Mesodermal cell (in vitro differentiated cells): Measurements from ENCODE around the gene RNU5B-1.
"Not testable (repeated sequence)": the region's sequence is repeated elsewhere in the genome, so short reads cannot be mapped to it uniquely, and the experiment has no call there.

Experiments
- H3K27ac ChIP-seq: 2 replicates; pipeline ENCODE4 v1.7.0; 2013; ENCODE audit warnings: mild to moderate bottlenecking, low read depth, low read length, moderate library complexity; ENCODE audit not compliant: severe bottlenecking
- H3K36me3 ChIP-seq: 2 replicates; pipeline ENCODE4 v1.7.1; 2013; ENCODE audit warnings: mild to moderate bottlenecking, low read length, moderate library complexity; ENCODE audit not compliant: control insufficient read depth, insufficient read depth
- H3K4me1 ChIP-seq: one replicate; pipeline ENCODE4 v1.7.1; 2013; ENCODE audit warnings: mild to moderate bottlenecking, low read length; ENCODE audit not compliant: insufficient read depth, control insufficient read depth, poor library complexity, severe bottlenecking
- H3K4me3 ChIP-seq: 2 replicates; pipeline ENCODE4 v1.7.0; 2013; ENCODE audit warnings: low read length, control low read depth, mild to moderate bottlenecking; ENCODE audit not compliant: insufficient read depth, poor library complexity, severe bottlenecking; ENCODE audit errors: extremely low read depth
- H3K9me3 ChIP-seq: 2 replicates; pipeline ENCODE4 v1.7.1; 2013; ENCODE audit warnings: mild to moderate bottlenecking, low read length, moderate library complexity; ENCODE audit not compliant: control insufficient read depth
- WGBS, 2 experiments: methylation state at CpG; one replicate each; pipeline ENCODE4 v1.1.5; 2013; ENCODE audit warnings: missing lambda C conversion rate in 2 of 2; ENCODE audit not compliant: insufficient coverage in 2 of 2; 5-methylcytosine and 5-hydroxymethylcytosine counted together

Gene RNU5B-1

GRCh38 chr15:65270811-65271545 lies 33.5 kb upstream of the RNU5B-1 start:
- not testable (repeated sequence) for H3K9me3 ChIP-seq, H3K4me3 ChIP-seq, H3K27ac ChIP-seq, H3K36me3 ChIP-seq, H3K4me1 ChIP-seq
- 36 to 49% methylated on average over 8 to 12 of the region's 15 CpGs for WGBS, 2 experiments

DNA sequence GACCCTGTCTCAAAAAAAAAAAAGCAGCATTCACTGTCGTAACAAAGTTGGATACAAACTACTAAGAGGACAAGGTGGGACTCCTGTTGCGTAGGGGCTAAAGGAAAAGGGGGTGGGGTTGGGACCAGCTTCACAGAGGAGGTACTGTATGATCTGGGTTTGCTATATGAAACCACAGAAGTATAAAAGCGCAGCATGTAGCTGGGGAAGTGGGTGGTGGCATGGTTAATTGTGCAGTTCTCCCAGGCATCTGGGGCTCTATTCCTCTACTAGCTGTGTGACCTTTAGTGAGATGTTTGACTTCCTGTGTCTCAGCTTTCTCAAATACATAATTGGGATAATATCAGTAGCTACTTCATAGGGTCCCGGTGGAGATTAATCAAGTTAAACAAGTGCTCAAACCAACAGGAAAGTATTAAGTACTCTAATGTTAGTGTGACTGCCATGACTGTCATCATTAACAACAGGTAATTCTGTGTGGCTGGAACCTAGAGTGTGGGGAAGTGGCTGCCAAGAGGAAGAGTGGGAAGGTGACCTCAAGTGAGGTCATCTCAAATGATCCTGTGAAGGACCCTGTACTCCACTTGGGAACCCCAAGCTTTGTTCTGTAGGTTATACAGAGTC lies 29.3 kb upstream of the RNU5B-1 start:
- 100% methylated on average over 1 to 4 of the region's 4 CpGs for WGBS, 2 experiments

DNA sequence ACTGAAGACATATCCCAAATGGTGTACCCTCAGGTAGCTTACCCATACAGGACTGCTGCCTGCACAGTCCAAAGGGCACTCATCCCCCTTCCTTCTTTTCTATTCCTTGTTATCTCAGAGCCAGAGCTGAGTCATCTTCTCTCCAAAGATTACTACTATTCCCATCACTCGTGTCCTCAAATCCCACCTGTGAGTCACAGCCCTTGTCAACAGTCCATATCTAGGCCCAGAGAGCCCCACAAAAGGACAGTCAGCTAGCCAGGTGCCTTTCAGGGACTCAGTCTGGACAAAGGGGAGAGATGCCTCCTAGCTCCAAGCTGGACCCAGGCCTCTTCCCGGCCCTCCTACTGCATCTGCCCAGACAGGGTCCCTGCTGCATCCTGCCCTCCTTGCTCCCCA lies 28.8 kb upstream of the RNU5B-1 start:
- Histone ChIP-seq H3K4me1 (peaks cover 7% of the 10 kb centered on the region), H3K36me3 (no peaks in the 10 kb centered on the region), H3K9me3 (no peaks in the 10 kb centered on the region), H3K4me3 (no peak overlapping the region), H3K27ac (peak overlapping the region; percentile 13)
- WGBS, 2 experiments, result 44 to 68% methylated on average over 1 to 2 of the region's 2 CpGs

More for the DNA sequence above, 29.3 kb upstream of the RNU5B-1 start:
- H3K4me1 ChIP-seq, result peaks cover 7% of the 10 kb centered on the region
- no peaks in the 10 kb centered on the region for H3K9me3 ChIP-seq
- no peak overlapping the region for H3K27ac ChIP-seq
- H3K36me3 ChIP-seq, result no peaks in the 10 kb centered on the region
- no peak overlapping the region for H3K4me3 ChIP-seq

- Histone ChIP-seq H3K9me3 (no peaks in the 10 kb centered on the region), H3K4me3 (no peak overlapping the region), H3K27ac (no peak overlapping the region), H3K4me1 (peaks cover 7% of the 10 kb centered on the region), H3K36me3 (no peaks in the 10 kb centered on the region)
- 67% methylated on average over 1 of the region's 1 CpG; no CpG with 5 or more reads in 1 of the 2 experiments for WGBS, 2 experiments
These were observed 27.5 kb upstream of the RNU5B-1 start for GRCh38 chr15:65277015-65277414.

DNA sequence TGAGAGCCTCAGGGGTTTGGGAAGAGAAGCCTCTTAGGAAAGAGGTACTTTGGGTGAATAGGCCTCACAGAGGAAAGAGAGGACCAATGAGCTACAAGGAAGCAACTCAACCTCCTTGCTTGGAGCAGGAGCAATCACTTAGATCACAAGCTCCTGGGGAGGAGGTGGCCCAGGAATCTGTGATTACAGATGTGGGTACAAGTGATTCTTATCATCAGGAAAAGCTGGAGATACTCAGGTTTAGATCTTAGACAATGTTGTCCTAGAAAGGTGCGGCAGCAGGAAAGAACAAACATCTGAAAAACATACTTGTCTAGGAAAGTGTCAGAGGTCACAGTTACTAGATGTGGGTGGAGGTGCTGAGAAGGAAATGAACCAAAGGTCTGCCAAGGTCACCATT lies 26.0 kb upstream of the RNU5B-1 start:
- Histone ChIP-seq H3K4me3 (no peak overlapping the region), H3K27ac (no peak overlapping the region), H3K9me3 (no peaks in the 10 kb centered on the region), H3K36me3 (no peaks in the 10 kb centered on the region), H3K4me1 (peaks cover 7% of the 10 kb centered on the region)
- 100% methylated on average over 1 of the region's 1 CpG for WGBS, 2 experiments

DNA sequence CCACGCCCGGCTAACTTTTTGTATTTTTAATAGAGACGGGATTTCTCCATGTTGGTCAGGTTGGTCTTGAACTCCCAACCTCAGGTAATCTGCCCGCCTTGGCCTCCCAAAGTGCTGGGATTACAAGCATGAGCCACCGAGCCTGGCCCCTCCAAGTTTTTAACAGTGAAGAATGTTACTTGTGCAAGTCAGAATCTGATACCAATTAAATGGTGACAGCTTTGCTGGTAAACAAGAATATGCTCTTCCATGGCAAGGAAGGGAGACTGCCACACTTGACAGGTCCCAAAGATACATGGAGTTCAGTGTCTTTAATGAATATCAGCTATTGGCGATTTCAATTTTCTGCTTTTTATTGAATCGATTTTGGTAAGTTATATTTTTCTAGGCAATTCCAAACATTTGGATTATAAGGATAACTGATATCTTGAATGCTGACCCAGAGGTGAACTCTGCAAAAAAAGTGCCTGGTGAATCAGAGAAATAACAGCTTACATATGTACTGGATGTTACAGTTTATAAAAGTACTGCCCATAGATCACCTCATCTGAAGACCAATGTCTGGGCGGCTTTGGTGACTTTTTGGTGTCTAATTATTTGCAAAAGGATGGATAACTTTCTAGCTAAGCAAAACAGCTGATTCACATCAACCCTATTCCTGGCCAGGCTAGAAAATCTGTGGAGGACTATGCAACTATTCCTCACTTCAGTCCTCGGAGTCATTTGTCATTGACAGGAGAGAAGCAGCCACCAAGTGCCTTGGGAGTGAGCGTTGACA lies 19.0 kb upstream of the RNU5B-1 start:
- Histone ChIP-seq H3K9me3 (no peaks in the 10 kb centered on the region), H3K27ac (no peak overlapping the region), H3K4me3 (peak overlapping the region; percentile 60), H3K4me1 (no peaks in the 10 kb centered on the region), H3K36me3 (no peaks in the 10 kb centered on the region)
- WGBS, 2 experiments, result 72 to 79% methylated on average over 7 to 9 of the region's 10 CpGs

DNA sequence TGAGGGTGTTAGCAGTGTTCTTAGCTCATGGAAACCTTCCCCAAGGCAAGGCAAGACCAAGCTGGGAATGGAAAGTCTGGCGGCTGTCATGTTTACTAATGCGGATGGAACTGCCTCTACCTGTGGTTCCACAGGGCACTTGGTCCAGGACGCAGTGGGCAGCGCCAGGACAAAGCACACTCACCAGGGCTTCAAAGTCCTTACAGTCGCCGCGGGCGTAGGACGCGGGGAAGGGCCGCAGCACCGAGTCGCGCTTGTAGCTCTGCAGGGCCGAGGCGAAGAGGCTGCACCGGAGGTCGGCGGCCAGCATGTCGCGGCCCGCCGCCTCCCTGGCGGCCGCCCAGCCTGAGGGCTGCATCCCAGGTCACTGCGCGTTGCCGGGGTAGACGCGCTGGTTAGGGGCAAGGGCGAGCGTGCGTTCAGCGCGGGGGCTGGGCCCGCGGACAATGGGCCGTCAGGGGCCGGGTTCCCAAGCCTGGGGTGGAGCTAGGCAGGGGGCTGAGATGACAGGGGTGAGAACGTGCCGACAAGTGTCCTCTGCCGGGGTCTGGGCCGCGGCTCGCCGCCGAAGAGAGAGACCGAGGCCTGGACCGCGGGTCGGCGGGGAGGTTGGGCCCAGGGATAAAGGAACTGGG lies 18.3 kb upstream of the RNU5B-1 start:
- no peaks in the 10 kb centered on the region for H3K36me3 ChIP-seq
- peak overlapping the region; percentile 60 for H3K4me3 ChIP-seq
- H3K9me3 ChIP-seq, result no peaks in the 10 kb centered on the region
- H3K4me1 ChIP-seq, result no peaks in the 10 kb centered on the region
- H3K27ac ChIP-seq, result peak overlapping the region; percentile 69
- WGBS, 2 experiments, result 0% methylated on average over 46 to 47 of the region's 52 CpGs

GRCh38 chr15:65286704-65287519 lies 17.6 kb upstream of the RNU5B-1 start, which contains the start of gene PARP16:
TSS of gene PARP16 (minus strand) at chr15:65286883. CDS start at chr15:65286426, 457 bp downstream.
- no peaks in the 10 kb centered on the region for H3K4me1 ChIP-seq
- H3K27ac ChIP-seq, result peak within 1 kb of the TSS; percentile 69
- peak within 1 kb of the TSS; percentile 60 for H3K4me3 ChIP-seq
- H3K36me3 ChIP-seq, result no peaks in the 10 kb centered on the region
- WGBS, 2 experiments, result 2 to 4% methylated on average over 40 to 58 of the region's 62 CpGs
- H3K9me3 ChIP-seq, result no peaks in the 10 kb centered on the region

DNA sequence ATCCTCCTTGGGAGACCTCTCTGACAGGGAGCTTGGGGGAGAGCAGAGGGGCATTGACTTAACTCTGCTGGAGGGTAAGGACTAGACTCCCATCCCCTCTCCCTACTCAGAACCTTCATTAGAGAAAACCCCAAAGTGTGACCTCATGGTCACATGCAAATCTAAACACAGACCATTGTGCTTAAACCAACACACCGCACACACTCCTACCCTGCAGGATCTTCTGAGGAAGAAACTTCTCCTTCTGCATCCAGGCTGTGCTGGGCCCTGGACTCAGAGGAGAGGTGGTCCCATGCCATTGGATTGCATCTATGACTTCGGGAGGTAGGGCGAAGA lies 17.0 kb upstream of the RNU5B-1 start:
- WGBS, 2 experiments, result 92 to 95% methylated on average over 3 of the region's 3 CpGs
- Histone ChIP-seq H3K9me3 (no peaks in the 10 kb centered on the region), H3K4me3 (no peak overlapping the region), H3K4me1 (no peaks in the 10 kb centered on the region), H3K36me3 (no peaks in the 10 kb centered on the region), H3K27ac (no peak overlapping the region)
